Liver (tissue), 9 donors: ENCODE measurements around the gene SRGN. TPM values are rescaled to one million over a fixed set of nuclear protein-coding genes. Genes with fewer than 3 reads are reported as not detected.

Experiments
- DNase-seq: peaks from one replicate; pipeline ENCODE4 v3.0.0-alpha.2; 2017; ENCODE audit warnings: low spot score
- H3K27ac ChIP-seq, 2 donors: one replicate each; pipeline ENCODE4 v1.7.0; 2013; ENCODE audit warnings: inconsistent platforms in 2 of 2, low read length in 2 of 2, control low read depth in 1 of 2, low read depth in 1 of 2, mild to moderate bottlenecking in 1 of 2
- H3K27me3 ChIP-seq, 4 donors: one replicate each; pipeline versions ENCODE4 v1.6.1 to v1.7.0; 2013; ENCODE audit warnings: low read length in 3 of 4, inconsistent platforms in 1 of 4, mild to moderate bottlenecking in 1 of 4, moderate library complexity in 1 of 4; ENCODE audit not compliant: control insufficient read depth in 4 of 4, insufficient read depth in 4 of 4
- H3K36me3 ChIP-seq, 4 donors: one replicate each; pipeline versions ENCODE4 v1.6.1 to v1.7.0; 2013; ENCODE audit warnings: low read length in 3 of 4, mild to moderate bottlenecking in 3 of 4, low read depth in 1 of 4, moderate library complexity in 1 of 4; ENCODE audit not compliant: control insufficient read depth in 4 of 4, insufficient read depth in 3 of 4
- H3K4me1 ChIP-seq, 4 donors: one replicate each; pipeline versions ENCODE4 v1.6.1 to v1.7.0; 2013; ENCODE audit warnings: low read length in 3 of 4, mild to moderate bottlenecking in 3 of 4, moderate library complexity in 1 of 4; ENCODE audit not compliant: control insufficient read depth in 4 of 4, insufficient read depth in 4 of 4
- H3K4me3 ChIP-seq, 3 donors: one replicate each; pipeline versions ENCODE4 v1.6.1 to v1.7.0; 2013; ENCODE audit warnings: low read length in 3 of 3, control low read depth in 1 of 3, low read depth in 1 of 3, mild to moderate bottlenecking in 1 of 3
- H3K9ac ChIP-seq, 2 donors: one replicate each; pipeline ENCODE4 v1.7.0; 2013; ENCODE audit warnings: low read length in 2 of 2, mild to moderate bottlenecking in 2 of 2, moderate library complexity in 2 of 2, control low read depth in 1 of 2, low read depth in 1 of 2
- H3K9me3 ChIP-seq, 4 donors: one replicate each; pipeline versions ENCODE4 v1.6.1 to v1.7.0; 2013; ENCODE audit warnings: low read length in 3 of 4; ENCODE audit not compliant: control insufficient read depth in 4 of 4
- EGR1 ChIP-seq, 2 donors: IDR thresholded peaks; 2 replicates each; pipeline ENCODE4 v1.6.1; 2016 to 2018; ENCODE audit warnings: antibody characterized with exemption in 2 of 2, low read depth in 2 of 2
- FOXA1 ChIP-seq: IDR thresholded peaks from 2 replicates; pipeline ENCODE4 v1.6.1; 2016; ENCODE audit warnings: antibody characterized with exemption
- FOXA2 ChIP-seq: IDR thresholded peaks from 2 replicates; pipeline ENCODE4 v1.6.1; 2016; ENCODE audit warnings: antibody characterized with exemption
- GABPA ChIP-seq, 2 donors: IDR thresholded peaks in 1 of 2; conservative IDR thresholded peaks in 1 of 2; 2 replicates each; pipeline ENCODE4 v1.6.1; 2016; ENCODE audit warnings: antibody characterized with exemption in 2 of 2, mild to moderate bottlenecking in 1 of 2, moderate library complexity in 1 of 2
- HNF4A ChIP-seq, 2 donors: conservative IDR thresholded peaks; 2 replicates each; pipeline ENCODE4 v1.6.1; 2016; ENCODE audit warnings: antibody characterized with exemption in 2 of 2, mild to moderate bottlenecking in 2 of 2
- HNF4G ChIP-seq: IDR thresholded peaks from 2 replicates; pipeline ENCODE4 v1.6.1; 2016; ENCODE audit warnings: antibody characterized with exemption
- JUND ChIP-seq, 2 donors: IDR thresholded peaks; 2 replicates each; pipeline ENCODE4 v1.6.1; 2016; ENCODE audit warnings: antibody characterized with exemption in 2 of 2
- MAX ChIP-seq: IDR thresholded peaks from 2 replicates; pipeline ENCODE4 v1.6.1; 2016; ENCODE audit warnings: antibody characterized with exemption
- RAD21 ChIP-seq, 2 donors: IDR thresholded peaks; 2 replicates each; pipeline ENCODE4 v1.6.1; 2016; ENCODE audit warnings: antibody characterized with exemption in 2 of 2, mild to moderate bottlenecking in 2 of 2
- REST ChIP-seq: IDR thresholded peaks from 2 replicates; pipeline ENCODE4 v1.6.1; 2016; ENCODE audit warnings: antibody characterized with exemption, mild to moderate bottlenecking
- RXRA ChIP-seq, 2 donors: IDR thresholded peaks; 2 replicates each; pipeline ENCODE4 v1.6.1; 2017 to 2018; ENCODE audit warnings: antibody characterized with exemption in 2 of 2, mild to moderate bottlenecking in 1 of 2
- SP1 ChIP-seq: IDR thresholded peaks from 2 replicates; pipeline ENCODE4 v1.6.1; 2018; ENCODE audit warnings: antibody characterized with exemption, mild to moderate bottlenecking
- TAF1 ChIP-seq: conservative IDR thresholded peaks from 2 replicates; pipeline ENCODE4 v1.6.1; 2016; ENCODE audit warnings: antibody characterized with exemption, mild to moderate bottlenecking
- YY1 ChIP-seq: IDR thresholded peaks from 2 replicates; pipeline ENCODE4 v1.6.1; 2016; ENCODE audit warnings: antibody characterized with exemption, mild to moderate bottlenecking
- ZBTB33 ChIP-seq: IDR thresholded peaks from 2 replicates; pipeline ENCODE4 v1.6.1; 2016; ENCODE audit warnings: antibody characterized with exemption
- WGBS: extraction: QIAGEN DNeasy Blood & Tissue Kit; methylation state at CpG from one replicate; pipeline ENCODE4 v1.1.7; 2013; 5-methylcytosine and 5-hydroxymethylcytosine counted together
- polyA plus RNA-seq, 2 donors: library from polyadenylated mRNA; stranded (reverse) in 1 of 2; unstranded in 1 of 2; fragments of 200-250 nt in 1 of 2; fragments of >200 nt in 1 of 2; fragmentation: Nextera tagmentation in 1 of 2; extraction: Ambion mirVana in 1 of 2; gene quantifications; one replicate each; pipeline versions ENCODE4 v1.2.1 to v1.2.3, GENCODE V29; 2013 to 2015
- total RNA-seq, 2 donors: library from RNA; depleted of rRNA; stranded (reverse); fragments of >200 nt; gene quantifications; one replicate each; pipeline ENCODE4 v1.2.3, GENCODE V29; 2014
- donor health status: healthy.
- donor health status: healthy.
- donor health status: healthy.
- donor health status: healthy.
- donor health status: healthy.

The SRGN gene
- total and polyA plus RNA-seq, 4 donors = 19.5 to 305 (median 41.3) TPM

GRCh38 chr10:69048103-69048502 is 39.8 kb upstream of the SRGN start:
- Histone ChIP-seq H3K4me3 (no peak overlapping the region), H3K4me1 (no peaks in the 10 kb centered on the region), H3K9ac (no peak overlapping the region), H3K27ac (peak overlapping the region; percentile 58 to 75), H3K9me3 (no peaks in the 10 kb centered on the region), H3K36me3 (no peaks in the 10 kb centered on the region), H3K27me3 (no peaks in the 10 kb centered on the region)
- no peak for DNase-seq
- TF ChIP-seq MAX (no peak), RAD21 (IDR thresholded peaks at IDR 0.05) (no peak), EGR1 (IDR thresholded peaks at IDR 0.05; ENCODE audit: low read depth in 2 of 2) (no peak), HNF4G (no peak), HNF4A (conservative IDR thresholded peaks at IDR 0.05) (no peak)
- WGBS = 67% methylated on average over 8 of the region's 8 CpGs

GRCh38 chr10:69049566-69049961 is 38.3 kb upstream of the SRGN start:
- Histone ChIP-seq H3K4me1 (no peaks in the 10 kb centered on the region), H3K9me3 (no peaks in the 10 kb centered on the region), H3K27me3 (no peaks in the 10 kb centered on the region), H3K36me3 (no peaks in the 10 kb centered on the region), H3K27ac (peak overlapping the region; percentile 35 to 46), H3K4me3 (no peak overlapping the region), H3K9ac (no peak overlapping the region)
- TF ChIP-seq HNF4G = no peak
- TF ChIP-seq RAD21 (IDR thresholded peaks at IDR 0.05) = no peak
- 82% methylated on average over 6 of the region's 6 CpGs for WGBS
- DNase-seq = no peak

- no peak for DNase-seq
- Histone ChIP-seq H3K27ac (peak overlapping the region; percentile 37 to 57), H3K9ac (peak overlapping the region in 1 of 2 donors; percentile 31), H3K4me1 (no peaks in the 10 kb centered on the region), H3K9me3 (no peaks in the 10 kb centered on the region), H3K36me3 (no peaks in the 10 kb centered on the region), H3K4me3 (no peak overlapping the region), H3K27me3 (no peaks in the 10 kb centered on the region)
- TF ChIP-seq REST = no peak
- no peak for TF ChIP-seq JUND (IDR thresholded peaks at IDR 0.05)
- no peak for TF ChIP-seq HNF4A (conservative IDR thresholded peaks at IDR 0.05)
- no peak for TF ChIP-seq GABPA (IDR thresholded peaks at IDR 0.05 in 1 of 2, conservative IDR thresholded peaks at IDR 0.05 in 1 of 2)
- TF ChIP-seq SP1 = no peak
- no peak for TF ChIP-seq FOXA2
- no peak for TF ChIP-seq MAX
- TF ChIP-seq RXRA (IDR thresholded peaks at IDR 0.05) = no peak
- TF ChIP-seq YY1 = no peak
- no peak for TF ChIP-seq TAF1
- TF ChIP-seq HNF4G = no peak
- TF ChIP-seq FOXA1 = no peak
- TF ChIP-seq ZBTB33 = no peak
- WGBS = 72% methylated on average over 3 of the region's 3 CpGs
Measured at GRCh38 chr10:69051303-69051702, 36.6 kb upstream of the SRGN start.
